ENCODE measurements around the gene COX19. TPM values are rescaled to one million over a fixed set of nuclear protein-coding genes. Genes with fewer than 3 reads are reported as not detected.

Gene COX19, protein sequence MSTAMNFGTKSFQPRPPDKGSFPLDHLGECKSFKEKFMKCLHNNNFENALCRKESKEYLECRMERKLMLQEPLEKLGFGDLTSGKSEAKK
- 3.4 and 5.1 TPM in 2 replicates for total RNA-seq

DNA sequence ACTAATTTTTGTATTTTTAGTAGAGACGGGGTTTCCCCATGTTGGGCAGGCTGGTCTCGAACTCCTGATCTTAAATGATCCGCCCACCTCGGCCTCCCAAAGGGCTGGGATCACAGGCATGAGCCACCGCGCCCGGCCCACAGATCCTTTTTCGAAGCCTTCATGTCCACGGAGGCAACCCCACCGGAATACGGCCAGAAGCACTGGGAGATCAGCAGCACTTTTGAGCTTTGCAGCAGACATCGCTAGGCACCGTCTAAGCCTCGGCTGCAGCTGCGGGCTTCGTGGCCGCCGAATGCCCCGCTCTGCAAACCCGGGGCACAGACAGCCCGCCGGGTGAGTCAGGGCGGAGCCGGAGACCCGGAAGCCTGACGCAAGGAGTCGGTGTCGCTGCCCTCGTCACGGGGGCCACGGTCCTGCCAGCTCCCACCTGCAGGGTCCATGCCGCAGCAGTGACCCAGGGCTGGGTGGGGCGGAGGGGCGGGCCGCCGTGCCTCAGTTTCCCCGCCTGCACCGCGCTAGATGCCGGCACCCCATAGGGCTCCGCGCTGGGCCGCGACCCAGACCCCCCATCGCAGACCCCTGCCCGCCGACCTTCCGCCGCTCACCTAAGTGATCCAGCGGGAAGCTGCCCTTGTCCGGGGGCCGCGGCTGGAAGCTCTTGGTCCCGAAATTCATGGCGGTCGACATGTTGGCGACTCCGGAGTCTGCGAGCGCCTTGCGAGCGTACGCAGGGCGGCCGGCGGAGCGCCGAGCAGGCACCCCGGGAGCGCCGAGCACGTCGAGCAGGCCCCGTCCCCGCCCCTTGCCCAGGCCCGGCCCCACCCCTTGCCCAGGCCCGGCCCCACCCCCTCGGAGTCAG is at the start of gene COX19:
Gene COX19 (minus strand): TSS at position 730 of the 862 bp plus-strand sequence. CDS start 40 bp downstream, at position 690.

DNA sequence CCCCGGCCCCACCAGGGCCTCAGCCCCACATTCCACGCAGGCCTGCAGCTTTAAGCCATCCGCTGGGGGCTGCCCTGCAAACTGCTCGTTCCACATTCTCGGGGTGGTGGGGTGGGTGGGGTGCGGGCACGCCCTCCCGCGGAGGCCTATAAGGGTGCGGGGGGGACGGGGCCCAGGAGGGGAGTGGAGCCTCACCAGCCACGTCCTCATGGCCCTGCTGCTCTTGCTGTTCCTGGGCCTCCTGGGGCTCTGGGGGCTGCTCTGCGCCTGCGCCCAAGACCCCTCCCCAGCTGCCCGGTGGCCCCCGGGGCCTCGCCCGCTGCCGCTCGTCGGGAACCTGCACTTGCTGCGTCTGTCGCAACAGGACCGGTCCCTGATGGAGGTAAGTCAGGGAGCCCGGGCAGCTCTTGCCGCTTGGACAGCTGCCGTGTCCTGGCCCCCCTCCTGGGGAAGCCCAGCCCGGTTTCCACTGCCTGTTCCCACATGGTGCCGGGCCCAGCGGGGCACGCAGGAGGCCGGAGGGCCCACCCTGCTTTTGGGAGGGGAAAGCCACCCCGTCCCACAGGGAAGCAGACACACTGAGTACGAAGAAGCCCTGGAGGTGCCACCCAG is 7.8 kb upstream of the COX19 start, which contains the start of gene CYP2W1:
Gene CYP2W1 (plus strand): TSS at position 178 of the 612 bp plus-strand sequence. CDS start 31 bp downstream, at position 209.

GRCh38 chr7:954330-955238 is 20.8 kb downstream of the COX19 start, which contains the start of gene ADAP1:
ADAP1 (minus strand) TSS chr7:954680; CDS start chr7:954477, 203 bp downstream.

Other genes starting within 250 kb of the COX19 start
- 45.1 and 80.3 TPM in 2 replicates for gene DNAAF5, start 248.8 kb downstream of the COX19 start, total RNA-seq
- 19.2 and 30.0 TPM in 2 replicates for gene PRKAR1B, start 248.3 kb downstream of the COX19 start, total RNA-seq
- 91.1 and 104 TPM in 2 replicates for gene SUN1, start 143.1 kb downstream of the COX19 start, total RNA-seq
- 42.2 and 43.9 TPM in 2 replicates for gene GET4, start 99.0 kb downstream of the COX19 start, total RNA-seq
- 0.98 and 6.6 TPM in 2 replicates for gene ADAP1, start 20.9 kb downstream of the COX19 start, total RNA-seq
- 0.63 TPM in 1 of 2 replicates, not detected in the other for gene CYP2W1, start 7.6 kb upstream of the COX19 start, total RNA-seq
- under 0.01 and 1.5 TPM in 2 replicates for gene GPR146, start 69.0 kb upstream of the COX19 start, total RNA-seq
- 2.6 and 2.9 TPM in 2 replicates for gene GPER1, start 112.6 kb upstream of the COX19 start, total RNA-seq
- gene ZFAND2A, start 184.6 kb upstream of the COX19 start, total RNA-seq: 13.8 and 29.5 TPM in 2 replicates

All from mesangial cell (primary cell).